GM19324 (cell line): ENCODE data around the gene ROBO2.

ENCODE experiments used
- ATAC-seq: cut with Tn5 transposase; IDR thresholded peaks from one replicate; pipeline ENCODE4 v1.9.1; 2021; ENCODE audit warnings: mild to moderate bottlenecking, moderate library complexity; ENCODE audit not compliant: unreplicated experiment, low FRiP score

Gene ROBO2

GRCh38 chr3:77039606-77040171 is at the start of gene ROBO2:
Gene ROBO2 (plus strand): TSS chr3:77040099. CDS start chr3:77040786, 687 bp downstream.
- ATAC-seq, result no peak

DNA sequence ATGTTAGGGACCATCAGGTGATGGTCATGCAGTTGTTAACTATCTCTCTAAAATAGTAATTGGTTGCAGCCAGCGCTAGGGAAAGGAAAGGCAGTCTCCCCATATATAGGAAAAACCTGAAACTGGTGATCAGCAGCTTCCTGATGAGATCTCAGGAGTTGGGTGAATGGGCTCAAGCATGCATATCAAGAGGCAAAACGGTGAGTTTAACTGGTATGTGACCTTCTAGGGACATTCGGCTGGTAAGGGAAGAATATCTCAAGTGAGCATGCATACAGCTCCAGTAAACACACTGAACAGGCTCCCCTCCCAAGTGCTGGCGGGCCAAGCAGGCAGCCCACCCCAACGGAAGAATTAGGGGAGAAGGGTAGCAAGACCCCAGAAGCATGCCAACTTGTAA is 49.3 kb upstream of the ROBO2 start:
- no peak for ATAC-seq

- ATAC-seq, result no peak
These were observed 48.7 kb upstream of the ROBO2 start for GRCh38 chr3:76991165-76991564.

DNA sequence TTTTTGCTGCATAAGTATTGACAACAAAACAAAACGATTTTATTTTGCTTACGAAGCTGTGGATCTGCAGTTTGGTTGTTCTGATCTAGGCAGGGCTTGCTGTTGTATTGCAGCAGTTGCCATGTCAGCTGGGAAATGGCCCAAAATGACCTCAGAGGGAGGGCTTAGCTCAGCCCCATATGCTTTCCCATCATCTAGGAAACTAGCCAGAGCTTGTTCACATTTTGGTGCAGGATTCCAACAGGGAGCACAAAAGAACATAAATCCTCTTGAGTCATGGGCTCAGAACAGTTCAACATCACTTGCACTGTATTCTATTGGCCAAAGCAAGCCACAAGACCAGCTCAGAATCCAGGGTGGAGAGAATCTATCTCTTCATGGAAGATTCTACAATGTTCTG is 42.2 kb upstream of the ROBO2 start:
- ATAC-seq, result no peak

- ATAC-seq, result no peak
These were observed 41.3 kb upstream of the ROBO2 start for GRCh38 chr3:76998555-76998954.

DNA sequence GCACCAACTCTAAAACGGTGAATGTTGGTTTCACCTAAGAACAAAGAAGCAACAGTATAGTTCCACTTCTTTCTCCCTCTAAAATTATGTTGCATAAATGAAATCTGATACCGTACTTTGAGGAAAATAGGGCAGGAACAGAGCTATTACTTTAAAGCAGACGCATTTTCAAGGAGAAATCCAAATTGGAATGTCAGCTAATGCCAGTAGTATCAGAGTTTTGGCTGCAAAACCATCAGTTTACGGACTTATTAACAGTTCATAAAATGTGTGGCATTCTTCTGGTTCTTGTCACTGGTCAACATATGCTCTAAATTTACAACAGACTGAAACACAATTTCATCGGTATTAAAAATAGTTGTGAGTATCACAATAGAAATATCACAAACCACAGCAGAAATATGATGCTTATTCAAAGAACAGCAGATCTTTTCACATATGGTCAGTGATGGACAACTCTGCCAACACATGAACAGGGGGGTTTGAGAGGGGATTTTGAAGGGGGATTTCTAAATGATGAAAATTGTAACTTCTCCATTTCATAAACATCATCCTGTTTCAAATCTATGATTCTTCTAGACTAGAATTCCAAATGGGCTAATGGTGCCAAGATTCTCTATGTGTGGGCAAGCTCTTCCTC is 38.7 kb upstream of the ROBO2 start:
- no peak for ATAC-seq

DNA sequence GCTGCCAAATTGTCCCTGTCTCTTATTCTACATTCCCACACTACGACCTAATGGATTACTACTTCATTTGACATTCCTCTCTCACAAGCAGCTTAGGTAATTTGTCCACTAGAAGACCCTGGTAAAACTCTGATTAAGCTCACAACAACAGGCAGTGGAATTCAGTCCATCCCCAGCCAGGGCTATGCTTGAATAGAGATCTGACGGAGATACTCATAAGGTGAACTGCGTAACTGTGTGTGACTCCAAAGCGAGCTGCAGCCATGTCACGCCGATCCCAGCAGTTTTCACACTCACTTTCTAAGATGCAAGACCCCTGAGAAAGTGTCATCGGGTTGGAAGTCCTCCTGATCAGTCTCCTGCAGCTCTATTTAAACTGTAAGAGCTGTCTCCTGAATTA is 25.7 kb upstream of the ROBO2 start:
- ATAC-seq, result no peak

DNA sequence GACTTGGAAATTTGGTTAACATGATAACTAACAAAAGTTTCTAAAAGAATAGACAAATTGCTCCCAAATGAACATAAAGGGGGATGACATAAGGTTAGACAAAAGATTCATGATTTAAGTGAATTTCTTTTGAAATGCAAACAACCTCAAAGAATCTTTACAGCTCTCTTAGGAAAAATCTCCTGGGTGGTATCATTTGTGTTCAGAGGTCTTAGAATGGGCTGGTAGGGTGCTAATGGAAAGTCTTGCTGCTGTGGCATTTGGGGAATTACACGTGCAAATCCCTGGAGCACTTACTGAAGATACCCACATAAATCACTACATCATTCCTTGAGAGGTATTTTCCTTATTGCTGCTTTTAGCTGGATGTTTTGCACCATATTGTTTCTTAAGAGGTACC is 14.4 kb upstream of the ROBO2 start:
- no peak for ATAC-seq

DNA sequence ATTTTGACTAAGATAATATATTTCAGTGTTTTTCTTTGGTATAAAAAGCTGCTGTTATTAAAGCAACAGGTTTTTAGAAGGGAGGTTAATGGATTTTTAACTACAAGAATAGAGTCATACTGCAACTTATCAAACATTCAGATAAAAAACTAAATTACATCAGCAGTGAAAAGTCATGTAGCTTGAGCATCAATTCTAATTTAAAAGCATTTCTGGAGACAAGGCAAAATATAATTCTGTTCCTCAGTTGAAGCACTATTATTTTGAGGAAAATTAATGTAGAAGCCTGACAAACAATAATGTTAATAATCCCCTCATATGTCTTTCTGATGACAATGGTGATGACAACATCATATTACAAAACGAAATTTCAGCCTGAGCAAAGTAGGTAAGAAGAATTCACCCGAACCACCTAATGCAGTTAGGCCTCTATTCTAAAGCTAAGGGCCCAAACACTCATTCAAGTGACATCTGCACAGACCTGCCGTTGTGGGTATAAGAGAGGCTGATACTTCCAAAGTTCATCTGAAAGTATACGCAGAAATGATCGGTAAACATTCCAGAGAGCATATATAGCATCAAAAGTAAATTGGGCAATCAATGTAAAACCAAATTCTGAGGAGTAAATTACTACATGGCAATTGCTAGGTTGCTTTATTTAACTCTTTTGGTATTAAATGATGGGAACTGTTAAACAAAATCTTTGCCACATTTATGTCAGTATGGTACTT is 12.8 kb upstream of the ROBO2 start:
- no peak for ATAC-seq

DNA sequence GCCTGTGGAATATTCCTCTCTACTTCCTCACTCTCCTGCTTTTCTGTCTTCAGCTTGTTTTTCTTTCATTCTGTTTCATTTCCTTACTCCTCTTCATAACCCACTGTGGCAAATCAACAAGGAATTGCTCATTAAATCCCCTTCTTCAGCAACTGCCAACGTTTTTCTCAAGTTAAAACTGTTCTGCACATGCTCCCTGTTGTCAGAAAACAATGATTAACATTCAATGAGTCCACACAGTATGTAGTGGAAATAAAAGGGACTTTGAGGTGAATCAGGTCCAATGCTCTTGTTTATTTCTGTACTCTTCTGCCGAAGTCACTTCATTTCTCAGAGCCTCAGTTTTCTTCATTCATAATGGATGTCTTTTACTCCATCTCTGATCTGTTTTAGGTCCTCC is 11.9 kb upstream of the ROBO2 start:
- ATAC-seq, result no peak

GRCh38 chr3:77038468-77038929 is 1.4 kb upstream of the ROBO2 start:
- ATAC-seq, result no peak

DNA sequence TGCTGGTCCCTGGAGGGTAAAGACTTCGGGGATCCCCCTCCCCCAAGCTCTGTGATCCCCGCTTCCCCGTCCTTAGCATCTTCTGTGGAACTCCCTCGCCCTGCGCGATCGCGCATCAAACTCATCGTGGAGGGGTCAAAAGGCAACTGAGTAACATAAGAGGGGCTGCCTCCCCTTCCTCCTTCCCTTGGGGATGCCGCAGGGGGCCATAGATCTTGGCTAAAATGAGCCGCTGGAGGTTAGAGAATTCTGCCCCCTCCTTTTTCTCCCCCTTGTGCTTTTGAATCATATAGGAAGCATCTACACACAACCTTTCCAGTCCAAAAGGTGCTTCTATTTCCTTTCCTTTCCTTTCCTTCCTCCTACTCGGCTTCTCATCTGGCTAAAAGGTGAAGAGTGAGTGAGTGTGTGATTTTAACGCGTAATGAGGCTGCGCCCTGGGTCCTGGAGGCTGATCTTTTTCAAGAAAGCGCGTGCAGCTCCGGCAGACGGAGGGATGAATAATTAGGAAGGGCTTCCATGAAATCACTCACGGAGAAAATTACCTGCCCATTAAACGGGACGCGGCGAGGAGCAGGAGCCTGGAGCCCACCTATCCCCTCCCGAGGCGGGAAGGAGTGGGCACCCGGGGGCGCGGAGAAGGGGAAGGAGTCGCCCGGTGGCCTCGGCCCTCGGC is 831 bp upstream of the ROBO2 start:
- ATAC-seq, result no peak

GRCh38 chr3:77040216-77040615 is 317 bp downstream of the ROBO2 start:
- no peak for ATAC-seq

DNA sequence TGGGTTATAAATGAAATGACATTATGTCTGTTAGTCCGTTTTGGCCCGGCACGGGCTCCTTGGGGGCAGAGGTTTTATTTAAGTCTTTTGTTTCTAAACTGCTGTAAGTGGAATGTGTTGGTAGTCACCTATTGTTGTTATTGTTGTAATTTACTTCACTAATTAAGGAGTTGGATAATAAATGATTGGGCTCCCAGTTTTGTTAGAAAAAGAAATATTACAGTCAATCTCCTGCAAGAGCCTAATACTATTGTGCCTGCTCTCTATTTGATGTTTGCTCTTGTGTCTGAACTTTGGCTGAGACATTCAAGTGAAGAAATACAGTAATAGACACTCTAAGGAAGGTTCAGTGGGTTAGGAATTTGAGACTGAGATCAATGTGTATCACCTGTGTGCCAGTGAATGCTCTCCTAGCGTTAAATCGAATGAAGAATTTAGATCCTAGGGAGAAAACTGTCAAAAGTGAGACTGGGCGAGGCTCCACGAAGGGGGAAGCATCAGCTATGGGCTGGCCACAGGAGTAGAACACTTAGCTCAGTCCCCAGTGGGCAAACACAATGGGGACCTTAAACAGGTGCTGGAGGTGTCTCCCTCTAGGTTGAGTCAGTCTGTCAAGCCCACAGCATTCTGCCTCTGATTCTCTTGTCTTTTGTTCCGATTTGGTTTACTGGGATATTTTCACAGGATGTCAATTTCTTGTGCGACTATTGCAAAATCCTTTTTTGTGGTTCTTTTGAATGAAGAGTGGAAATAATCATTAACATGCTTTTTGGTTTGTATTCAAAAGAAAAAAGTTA is 1.2 kb downstream of the ROBO2 start:
- no peak for ATAC-seq

DNA sequence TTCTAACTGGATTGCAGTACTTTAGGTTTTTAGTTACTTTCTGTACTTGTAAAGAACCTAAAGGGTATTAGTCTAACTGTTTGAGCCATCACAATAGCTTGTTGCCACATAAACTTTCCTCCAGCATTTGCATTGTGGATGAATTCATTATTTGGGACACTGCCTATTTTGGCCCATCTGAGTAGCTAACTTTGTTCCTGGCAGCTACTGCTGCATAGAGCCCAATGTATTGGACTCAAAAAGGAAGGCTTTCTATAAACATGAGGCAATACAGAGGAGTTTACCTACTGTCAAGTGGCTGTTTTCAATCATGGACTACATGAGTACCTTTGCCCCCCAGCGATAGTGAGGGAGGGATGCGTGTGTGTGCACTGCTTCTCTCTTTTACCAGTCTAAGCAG is 1.9 kb downstream of the ROBO2 start:
- no peak for ATAC-seq

- ATAC-seq, result no peak
These were observed 2.4 kb downstream of the ROBO2 start for GRCh38 chr3:77042343-77042742.

DNA sequence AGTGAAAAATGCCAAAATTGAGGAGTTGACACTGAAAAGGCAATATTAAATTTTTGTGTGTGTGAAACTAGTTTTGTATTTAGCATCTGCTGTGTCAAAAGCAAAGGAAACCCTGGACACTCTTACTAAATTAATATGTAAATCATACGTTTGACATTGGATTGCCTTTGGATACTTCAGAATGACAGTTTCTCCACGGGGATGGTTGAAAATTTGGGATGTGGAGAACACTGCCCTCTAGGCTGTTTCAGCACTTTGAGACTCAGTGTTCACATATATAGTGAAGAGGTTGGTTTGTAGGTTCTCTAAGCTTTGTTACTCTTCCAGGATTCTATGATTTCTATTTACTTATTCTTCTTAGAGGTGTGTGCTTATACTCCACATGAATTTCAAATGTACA is 3.0 kb downstream of the ROBO2 start:
- ATAC-seq, result no peak

- no peak for ATAC-seq
These were observed 5.8 kb downstream of the ROBO2 start for GRCh38 chr3:77045686-77046085.

GRCh38 chr3:77048186-77048585 is 8.3 kb downstream of the ROBO2 start:
- no peak for ATAC-seq

DNA sequence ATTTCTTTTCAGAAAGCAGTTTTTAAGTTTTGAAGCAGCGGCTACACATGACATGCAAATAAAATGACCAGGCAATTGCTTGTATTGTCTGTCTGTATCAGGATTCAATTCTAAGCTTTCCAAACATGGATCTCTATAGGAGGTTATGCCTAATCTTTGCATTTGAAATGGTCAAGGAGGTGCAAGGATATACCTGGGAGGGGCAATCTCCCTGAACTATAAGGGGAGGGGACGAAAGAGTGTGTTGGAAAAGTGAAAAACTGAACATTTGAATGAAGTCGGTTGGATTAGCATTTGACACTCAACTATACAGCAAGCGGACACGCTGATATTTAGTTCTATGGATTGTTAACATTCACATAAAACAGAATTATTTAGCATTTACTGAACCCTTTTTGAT is 11.7 kb downstream of the ROBO2 start:
- no peak for ATAC-seq
